GOT3 (cell line): ENCODE results near the gene CDKL4.
"Not testable (repeated sequence)": the region's sequence is repeated elsewhere in the genome, so short reads cannot be mapped to it uniquely, and the experiment has no call there.

Experiments
- DNase-seq: peaks from one replicate; lab custom pipeline; 2025; ENCODE audit warnings: mixed read lengths; lab: John Stamatoyannopoulos, UW

CDKL4 gene

GRCh38 chr2:39141334-39142271 is 102.2 kb downstream of the CDKL4 start:
- DNase-seq = no peak

GRCh38 chr2:39140948-39141333 is 102.8 kb downstream of the CDKL4 start:
- not testable (repeated sequence) for DNase-seq

- DNase-seq = no peak
Measured at GRCh38 chr2:39140322-39140847, 103.4 kb downstream of the CDKL4 start.

- DNase-seq = no peak
Measured at GRCh38 chr2:39139511-39140237, 104.1 kb downstream of the CDKL4 start.

- DNase-seq = no peak
Measured at GRCh38 chr2:39138837-39139211, 104.9 kb downstream of the CDKL4 start.

GRCh38 chr2:39138187-39138836 is 105.5 kb downstream of the CDKL4 start:
- not testable (repeated sequence) for DNase-seq

GRCh38 chr2:39136799-39137198 is 107.0 kb downstream of the CDKL4 start:
- no peak for DNase-seq

- no peak for DNase-seq
Measured at GRCh38 chr2:39135690-39136259, 108.0 kb downstream of the CDKL4 start.

- no peak for DNase-seq
Measured at GRCh38 chr2:39133215-39133851, 110.4 kb downstream of the CDKL4 start.

GRCh38 chr2:39128919-39129391 is 114.8 kb downstream of the CDKL4 start:
- no peak for DNase-seq

GRCh38 chr2:39127973-39128372 is 115.8 kb downstream of the CDKL4 start:
- no peak for DNase-seq
